ENCODE results near the gene KCNJ15.

- no peak for TF ChIP-seq CTCF (conservative IDR thresholded peaks at IDR 0.05; ENCODE audit: low read depth, low read length)
- TF ChIP-seq POLR2A (IDR thresholded peaks at IDR 0.05; ENCODE audit: low read depth, low read length) = no peak
- TF ChIP-seq BHLHE40 (IDR thresholded peaks at IDR 0.05; ENCODE audit: low read depth, low read length) = no peak
Observed at GRCh38 chr21:38255571-38256117, 1.1 kb upstream of the KCNJ15 start.

Data from IMR-90 (cell line).